Measurements from ENCODE around the gene SUPT3H. TPM values are rescaled to one million over a fixed set of nuclear protein-coding genes. Genes with fewer than 3 reads are reported as not detected.

Gene SUPT3H
- total and polyA plus RNA-seq, 2 of the 8 experiments (the other 6 are each of a cell fraction or from before 2014, with no cell fraction given), result 18.8 to 23.0 TPM

- no peak for TF ChIP-seq HDAC6 (IDR thresholded peaks at IDR 0.05; ENCODE audit: low read depth, low read length)
Observed at GRCh38 chr6:45136495-45136894, 241.2 kb downstream of the SUPT3H start (continued).
